Subcutaneous adipose tissue (tissue), 4 donors: ENCODE measurements around the gene RPL35. TPM values are rescaled to one million over a fixed set of nuclear protein-coding genes. Genes with fewer than 3 reads are reported as not detected.

ENCODE experiments used
- total RNA-seq, 4 donors: library from RNA; depleted of rRNA; stranded (reverse); fragments of >200 nt; gene quantifications; one replicate each; pipeline ENCODE4 v1.1.0, GENCODE V29; 2016
- TF ChIP-seq, protein P1 (sequence below): fragments of 450-650 bp; IDR thresholded peaks from one replicate; pipeline ENCODE4 v1.5.1; 2016; ENCODE audit warnings: low read depth, mild to moderate bottlenecking, control low read depth, antibody characterized with exemption, moderate library complexity

The RPL35 gene
- total RNA-seq, 4 donors from 2014 or later, result 1,659 to 2,605 (median 2,251) TPM

DNA sequence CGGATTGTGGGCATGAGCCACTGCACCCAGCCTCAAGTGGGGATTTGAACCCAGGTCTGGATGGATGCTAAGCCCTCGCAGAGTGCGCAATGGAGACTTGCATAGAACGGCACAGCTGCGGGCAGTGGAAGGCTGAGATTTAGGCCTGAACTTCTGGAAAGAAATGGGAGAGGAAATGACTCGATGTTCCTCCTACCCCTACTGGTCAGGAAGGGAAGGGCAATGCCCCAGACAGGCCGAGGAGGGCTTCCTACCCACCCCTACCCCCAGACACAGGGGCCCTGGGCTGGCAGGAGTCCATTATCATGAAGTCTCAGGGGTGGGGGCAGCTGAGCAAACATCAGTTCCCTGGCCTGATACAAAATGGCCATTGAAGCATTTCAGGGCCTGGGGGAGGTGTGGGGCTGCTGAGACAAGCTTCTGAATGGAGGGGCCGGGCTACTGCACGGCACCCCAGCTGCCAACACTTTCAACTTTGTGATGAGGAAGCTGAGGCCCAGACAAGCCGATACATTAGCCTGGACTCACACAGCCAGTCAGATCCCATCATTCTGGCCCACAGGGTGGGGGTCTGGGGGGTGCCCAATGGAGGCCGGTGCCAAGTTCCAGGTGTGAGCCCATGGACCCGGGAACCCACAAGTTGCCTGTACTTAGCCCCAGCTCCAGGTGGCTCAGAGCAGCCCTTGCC is 22.0 kb downstream of the RPL35 start:
- TF ChIP-seq, protein P1, sequence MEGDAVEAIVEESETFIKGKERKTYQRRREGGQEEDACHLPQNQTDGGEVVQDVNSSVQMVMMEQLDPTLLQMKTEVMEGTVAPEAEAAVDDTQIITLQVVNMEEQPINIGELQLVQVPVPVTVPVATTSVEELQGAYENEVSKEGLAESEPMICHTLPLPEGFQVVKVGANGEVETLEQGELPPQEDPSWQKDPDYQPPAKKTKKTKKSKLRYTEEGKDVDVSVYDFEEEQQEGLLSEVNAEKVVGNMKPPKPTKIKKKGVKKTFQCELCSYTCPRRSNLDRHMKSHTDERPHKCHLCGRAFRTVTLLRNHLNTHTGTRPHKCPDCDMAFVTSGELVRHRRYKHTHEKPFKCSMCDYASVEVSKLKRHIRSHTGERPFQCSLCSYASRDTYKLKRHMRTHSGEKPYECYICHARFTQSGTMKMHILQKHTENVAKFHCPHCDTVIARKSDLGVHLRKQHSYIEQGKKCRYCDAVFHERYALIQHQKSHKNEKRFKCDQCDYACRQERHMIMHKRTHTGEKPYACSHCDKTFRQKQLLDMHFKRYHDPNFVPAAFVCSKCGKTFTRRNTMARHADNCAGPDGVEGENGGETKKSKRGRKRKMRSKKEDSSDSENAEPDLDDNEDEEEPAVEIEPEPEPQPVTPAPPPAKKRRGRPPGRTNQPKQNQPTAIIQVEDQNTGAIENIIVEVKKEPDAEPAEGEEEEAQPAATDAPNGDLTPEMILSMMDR, result no peak

DNA sequence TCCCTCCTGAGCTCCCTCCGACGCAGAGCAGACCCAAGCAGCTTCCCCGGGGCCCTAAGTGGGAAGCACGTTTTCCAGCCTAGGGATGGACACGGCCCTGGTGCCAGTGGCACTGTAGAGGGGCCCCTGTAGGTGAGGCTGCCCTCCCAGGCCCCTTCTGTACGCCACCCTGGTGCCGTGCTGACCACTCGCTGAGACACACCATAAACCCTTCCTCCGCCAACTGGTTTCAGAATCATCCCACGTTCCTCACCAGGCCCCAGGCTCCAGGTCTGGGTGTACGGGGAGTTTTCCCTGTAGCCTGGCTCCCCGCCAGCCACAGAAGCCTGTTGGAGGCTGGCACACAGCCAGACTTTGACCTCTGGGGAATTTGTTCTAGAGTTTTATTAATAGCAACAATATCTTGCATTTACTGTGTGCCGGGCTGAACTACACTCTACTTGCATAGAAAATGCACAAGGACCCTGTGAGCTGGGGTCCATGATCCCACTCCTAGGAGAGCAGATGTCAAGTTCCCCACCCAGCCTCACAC is 26.7 kb downstream of the RPL35 start:
- TF ChIP-seq, protein P1, result no peak

DNA sequence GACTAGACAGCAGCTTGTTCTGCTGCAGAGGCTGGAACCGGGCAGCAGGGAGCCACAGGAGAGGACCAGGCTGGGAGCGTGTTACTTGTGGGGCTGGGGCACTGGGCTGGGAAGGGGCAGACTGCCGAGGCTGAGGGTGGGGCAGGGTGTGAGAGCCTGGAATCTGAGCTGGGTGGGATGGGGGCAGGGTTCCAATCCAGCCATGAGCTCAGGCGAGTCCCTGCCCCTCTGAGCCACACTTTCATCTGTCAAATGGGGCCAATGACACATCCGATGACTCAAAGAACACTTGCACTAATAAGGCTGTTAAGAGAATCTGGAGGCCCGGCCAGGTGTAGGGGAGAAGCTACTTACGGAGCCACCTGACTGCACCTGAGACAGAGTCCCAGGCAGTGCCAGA is 27.2 kb downstream of the RPL35 start:
- TF ChIP-seq, protein P1, result no peak

DNA sequence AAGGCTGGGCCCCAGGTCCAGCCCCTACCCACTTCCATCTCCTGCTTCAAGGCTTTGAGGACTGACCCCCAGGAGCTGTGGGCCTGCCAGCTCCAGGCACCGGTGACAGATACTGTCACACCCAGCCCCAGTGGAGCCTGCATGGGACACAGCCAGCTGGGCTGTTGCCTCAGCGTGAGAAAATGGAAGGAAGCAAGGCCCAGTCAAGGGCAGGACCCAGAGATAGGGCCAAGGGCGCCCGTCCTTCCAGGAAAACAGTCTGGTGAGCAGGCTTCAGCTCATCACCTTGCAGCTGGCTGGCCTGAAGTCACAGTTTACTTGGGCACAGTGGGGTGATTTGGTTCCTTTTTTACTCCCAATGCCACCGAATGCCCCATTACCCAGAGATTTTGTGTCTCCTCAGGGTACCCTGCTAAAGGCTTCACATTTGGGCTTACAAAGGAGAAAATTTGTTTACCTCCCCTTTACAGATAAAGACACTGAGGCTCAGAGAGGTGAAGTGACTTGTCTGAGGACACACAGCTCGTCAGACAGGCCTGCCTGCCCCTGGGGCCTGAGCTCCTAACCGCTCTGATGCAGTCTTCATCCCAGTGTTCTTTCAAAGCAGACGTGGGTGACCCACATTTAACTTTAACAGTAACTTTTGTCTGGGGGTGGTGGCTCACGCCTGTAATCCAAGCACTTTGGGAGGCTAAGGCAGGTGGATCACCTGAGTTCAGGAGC is 30.0 kb downstream of the RPL35 start:
- TF ChIP-seq, protein P1, result no peak

DNA sequence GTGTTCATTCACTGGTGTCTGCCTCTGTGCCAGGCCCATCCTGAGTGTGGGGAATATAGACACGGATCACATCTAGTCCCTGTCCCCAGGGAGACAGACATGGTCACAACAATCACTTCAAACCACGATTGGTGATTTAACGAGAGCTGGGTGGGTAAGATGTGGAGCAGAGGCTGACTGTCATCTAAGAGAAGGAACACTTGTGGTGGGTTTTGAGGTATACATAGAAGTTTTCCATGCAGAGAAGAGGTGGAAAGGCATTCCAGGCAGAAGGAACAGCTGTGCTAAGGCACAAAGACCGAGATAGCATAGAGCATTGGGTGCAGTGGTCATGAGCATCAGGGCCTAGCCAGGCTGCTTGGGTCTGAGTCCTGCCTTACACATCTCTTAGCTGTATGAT is 31.2 kb downstream of the RPL35 start:
- TF ChIP-seq, protein P1, result no peak

DNA sequence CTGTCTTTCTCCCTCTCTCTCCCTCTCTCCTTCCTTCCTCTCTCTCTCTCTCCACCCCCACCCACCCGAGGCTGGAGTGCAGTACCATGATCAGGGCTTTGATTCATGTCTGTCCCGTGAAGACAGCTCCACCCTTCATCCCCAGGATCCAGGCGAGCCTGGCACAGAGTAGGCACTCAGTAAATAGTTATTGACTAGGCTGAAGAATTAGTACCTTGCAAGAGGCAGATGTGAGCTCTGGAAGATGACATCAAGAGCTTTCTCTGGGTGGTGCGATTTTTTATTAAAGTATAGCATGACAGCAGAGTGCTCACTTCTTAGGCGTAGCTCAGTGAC is 32.5 kb downstream of the RPL35 start:
- TF ChIP-seq, protein P1, result no peak

DNA sequence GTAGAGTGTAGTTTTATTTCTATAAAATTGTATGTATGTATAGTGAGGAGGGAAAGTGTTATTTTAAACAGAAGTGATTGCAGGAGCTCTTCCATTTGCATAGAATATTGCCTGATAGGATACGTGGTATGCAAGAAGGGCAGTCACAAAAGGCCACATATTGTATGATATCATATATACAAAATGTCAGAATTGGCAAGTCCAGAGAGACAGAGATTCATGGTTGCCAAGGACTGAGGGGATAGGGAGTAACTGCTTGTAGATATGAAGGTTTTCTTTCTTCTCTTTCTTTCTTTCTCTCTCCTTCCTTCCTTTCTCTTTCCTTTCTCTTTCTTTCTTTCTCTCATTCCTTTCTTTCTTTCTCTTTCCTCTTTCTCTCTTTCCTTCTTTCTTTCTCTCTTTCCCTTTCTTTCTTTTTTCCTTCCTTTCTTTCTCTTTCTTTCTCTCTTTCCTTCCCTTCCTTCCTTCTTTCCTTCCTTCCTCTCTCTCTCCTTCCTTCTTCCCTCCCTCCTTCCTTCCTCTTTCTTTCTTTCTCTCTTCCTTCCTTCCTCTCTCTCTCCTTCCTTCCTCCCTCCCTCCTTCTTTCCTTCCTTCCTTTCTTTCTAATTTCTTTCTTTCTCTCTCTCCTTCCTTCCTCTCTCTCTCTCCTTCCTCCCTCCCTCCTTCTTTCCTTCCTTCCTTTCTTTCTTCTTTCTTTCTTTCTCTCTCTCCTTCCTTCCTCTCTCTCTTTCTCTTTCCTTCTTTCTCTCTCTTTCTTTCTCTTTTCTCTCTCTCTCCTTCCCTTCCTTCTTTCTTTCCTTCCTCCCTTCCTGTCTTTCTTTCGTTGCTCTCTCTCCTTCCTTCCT is 33.0 kb downstream of the RPL35 start:
- TF ChIP-seq, protein P1, result no peak
